Activated CD4-positive, CD25-positive, alpha-beta regulatory T cell (primary cell): Measurements from ENCODE around the gene SURF6.

Source experiments
- DNase-seq, 4 experiments: peaks; one replicate each; lab custom pipeline; 2025; lab: John Stamatoyannopoulos, UW

SURF6 gene

DNA sequence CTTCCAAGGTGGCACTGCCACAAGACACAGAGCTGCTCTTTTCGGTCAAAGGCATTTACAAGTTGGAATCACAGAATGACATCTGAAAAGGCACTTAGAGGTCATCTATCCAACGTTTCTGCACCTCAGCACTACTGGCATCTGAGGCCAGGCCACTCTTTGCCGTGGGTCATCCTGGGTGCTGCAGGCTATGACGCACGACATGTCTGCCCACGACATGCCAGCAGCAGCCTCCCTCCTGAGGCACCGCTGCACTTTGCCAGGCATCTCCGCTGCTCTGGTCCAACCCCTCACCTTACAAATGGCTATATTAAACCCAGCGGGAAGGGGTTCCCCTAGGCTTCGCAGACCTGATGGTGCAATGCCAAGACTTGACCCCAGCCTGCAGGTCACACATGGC, 31.8 kb upstream of the SURF6 start:
- DNase-seq = no peak

DNA sequence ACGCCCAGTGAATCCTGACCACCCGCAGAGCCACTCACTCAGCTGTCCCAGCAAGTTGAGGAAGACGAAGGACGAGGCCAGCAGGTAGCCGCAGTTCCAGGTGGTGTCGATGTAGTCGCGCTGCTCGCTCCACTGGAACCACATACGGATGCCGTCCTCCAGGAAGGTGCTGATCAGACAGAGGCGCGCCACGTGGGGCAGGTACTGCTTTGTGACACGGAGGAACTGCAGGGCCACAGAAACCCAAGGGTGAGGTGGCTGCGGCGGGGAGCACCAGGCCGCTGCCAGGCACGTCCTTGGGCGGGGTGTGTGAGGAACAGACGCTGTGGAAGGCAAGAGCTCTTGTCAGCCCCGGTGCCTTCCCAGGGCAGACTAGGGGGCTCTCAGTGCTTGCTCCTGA, 31.2 kb upstream of the SURF6 start:
- no peak for DNase-seq

DNA sequence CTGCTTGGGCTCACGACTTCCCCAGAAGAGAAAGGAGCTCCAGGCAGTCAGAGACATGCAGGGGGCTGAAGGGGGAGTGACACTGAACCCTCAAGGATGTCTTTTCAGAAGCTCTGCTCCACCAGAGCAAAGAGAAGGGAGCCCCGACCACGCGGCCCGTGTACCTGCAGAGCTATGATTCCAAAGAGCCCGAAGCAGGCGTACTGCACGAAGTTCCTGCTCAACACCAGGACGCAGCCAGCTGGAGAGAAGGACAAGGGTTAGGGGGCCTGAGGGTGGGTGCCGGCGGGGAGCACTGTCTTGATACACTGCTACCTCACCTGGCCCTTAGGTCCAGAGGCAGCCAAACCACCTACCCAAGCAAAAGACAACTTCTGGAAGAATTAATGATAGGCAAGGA, 30.4 kb upstream of the SURF6 start:
- DNase-seq = no peak

DNA sequence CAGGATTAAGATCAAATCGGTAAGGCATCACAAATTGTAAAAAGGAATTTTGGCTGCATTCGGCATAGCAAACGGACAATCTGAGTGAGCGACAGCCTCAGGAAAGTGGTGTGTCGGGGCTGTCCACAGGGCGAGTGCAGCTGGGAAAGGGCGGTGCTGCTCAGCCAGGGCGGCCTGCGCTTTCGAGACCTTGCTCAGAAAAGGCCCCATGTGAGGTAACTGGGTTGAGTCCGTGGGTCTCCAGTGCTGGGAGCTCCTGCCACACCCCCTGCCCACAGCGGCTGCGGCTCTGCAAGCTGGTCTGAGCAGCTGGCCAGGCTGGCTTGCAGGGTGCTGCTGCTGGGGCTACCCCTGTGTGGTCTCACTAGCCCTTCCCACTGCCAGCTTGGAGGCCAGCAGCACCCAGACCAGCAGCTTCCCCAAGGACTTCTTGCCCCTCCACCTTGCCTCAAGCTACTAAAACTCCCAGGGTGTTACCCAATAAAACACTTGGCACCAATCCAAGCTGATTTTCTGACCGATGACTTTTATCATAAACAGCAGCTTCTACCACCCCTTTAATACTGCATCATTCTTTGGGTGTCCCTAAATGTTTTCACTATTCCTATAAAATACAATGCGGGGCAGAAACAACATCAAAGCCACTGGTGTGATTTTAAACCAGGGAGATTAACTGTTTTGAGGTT, 26.5 kb upstream of the SURF6 start:
- DNase-seq = no peak

DNA sequence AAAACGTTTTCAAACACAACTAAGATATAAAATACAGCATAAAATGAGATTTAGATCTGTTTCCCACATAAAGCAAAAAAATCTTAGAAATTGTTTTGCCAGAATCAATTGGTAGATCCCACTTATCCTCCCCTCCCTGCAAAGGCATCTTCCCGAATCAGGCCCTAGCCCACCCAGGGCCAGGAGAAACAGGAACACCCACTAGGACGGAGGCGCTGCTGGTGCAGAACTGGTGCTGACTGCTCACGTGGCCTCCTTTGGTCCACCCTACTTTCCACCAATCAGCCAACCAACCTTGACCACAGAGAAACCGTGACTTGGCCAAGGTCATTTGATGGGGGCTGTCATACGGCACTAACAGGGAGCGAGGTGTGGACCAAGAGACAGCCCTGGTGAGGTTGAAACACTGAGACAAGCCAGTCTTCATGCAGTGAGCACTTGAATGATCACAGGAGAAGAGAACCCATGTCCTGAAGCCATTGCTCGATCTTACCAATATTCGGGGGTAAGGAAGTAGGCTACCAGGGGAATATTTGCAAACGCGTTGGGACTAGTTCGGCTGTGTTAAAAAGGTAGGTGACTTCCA, 25.6 kb upstream of the SURF6 start:
- no peak for DNase-seq

DNA sequence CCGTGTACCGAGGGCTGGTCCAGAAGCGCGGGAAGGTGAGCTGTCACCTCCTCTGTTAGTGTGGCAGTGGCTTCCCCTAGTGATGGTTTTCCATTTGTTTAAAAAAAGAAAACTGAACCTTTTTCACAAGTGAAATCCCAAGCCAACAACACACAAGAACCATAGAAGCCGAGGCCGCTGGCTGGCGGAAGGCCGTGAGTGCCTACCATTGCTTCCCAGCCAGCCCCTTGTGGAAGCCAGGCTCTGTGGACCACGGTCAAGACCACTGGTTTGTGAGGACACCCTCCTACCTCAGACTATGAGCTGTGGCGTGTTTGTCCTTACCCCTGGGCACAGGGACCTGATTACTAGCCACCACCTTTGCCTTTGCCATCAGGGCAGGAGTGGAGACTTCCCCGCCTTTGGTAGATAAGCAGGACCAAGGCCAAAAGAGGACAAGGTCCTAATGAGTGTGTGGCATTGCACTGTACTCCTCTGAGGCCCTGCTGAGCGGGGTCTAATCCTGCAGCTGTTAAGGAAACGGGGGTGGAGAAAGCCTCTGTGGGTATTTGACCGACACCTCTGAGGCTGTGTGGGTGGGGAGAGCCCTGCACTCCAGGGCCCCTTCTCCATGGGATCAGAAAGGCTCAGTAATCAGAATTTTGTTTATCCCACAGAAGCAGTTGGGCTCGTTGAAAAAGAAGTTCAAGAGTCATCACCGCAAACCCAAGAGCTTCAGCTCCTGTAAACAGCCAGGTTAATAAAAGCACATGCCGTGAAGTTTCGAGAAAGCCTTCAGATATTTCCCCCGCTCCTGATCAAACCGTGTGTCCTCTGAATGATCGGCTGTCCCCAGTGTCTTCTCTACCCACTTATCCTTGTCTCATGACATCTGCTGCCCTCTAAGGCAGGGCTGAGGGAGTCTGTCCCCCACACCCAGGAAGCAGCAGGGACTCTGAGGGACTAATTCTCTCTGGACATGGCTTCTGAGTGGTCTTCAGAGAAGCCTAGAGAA, 24.7 kb upstream of the SURF6 start:
- DNase-seq = no peak

DNA sequence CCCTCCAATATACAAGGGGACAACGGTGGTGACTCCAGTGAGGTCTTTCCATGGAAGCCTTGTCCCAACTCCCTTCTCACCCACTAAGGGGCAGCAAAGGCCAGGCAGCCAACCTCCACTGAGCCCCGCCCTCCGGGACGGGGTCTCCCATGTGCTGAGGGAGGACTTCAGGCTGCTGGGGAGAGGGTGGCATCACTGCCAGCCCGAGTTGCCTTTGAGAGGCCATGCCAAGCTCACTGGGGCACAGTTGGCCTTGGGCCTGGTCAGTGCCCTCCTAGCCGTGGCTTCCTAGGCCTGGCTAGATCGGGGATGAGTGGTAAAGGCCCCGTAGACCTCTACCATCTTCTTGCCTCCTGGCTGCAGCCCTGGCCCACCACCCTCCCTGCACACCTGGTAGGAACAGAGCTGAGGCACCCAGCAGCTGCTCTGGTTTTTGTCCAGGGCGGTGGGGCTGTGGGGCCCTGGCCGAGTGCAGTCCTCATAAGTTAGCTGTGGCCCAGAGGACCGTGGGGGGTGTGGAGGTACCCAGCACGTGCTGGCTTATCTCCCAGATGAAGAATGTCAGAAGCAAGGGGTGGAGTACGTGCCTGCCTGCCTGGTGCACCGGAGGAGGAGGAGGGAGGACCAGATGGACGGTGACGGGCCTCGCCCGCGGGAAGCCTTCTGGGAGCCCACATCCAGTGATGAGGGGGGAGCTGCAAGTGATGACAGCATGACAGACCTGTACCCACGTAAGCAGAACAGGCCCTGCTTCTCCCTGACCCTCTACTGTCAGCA, 23.6 kb upstream of the SURF6 start:
- DNase-seq = no peak

DNA sequence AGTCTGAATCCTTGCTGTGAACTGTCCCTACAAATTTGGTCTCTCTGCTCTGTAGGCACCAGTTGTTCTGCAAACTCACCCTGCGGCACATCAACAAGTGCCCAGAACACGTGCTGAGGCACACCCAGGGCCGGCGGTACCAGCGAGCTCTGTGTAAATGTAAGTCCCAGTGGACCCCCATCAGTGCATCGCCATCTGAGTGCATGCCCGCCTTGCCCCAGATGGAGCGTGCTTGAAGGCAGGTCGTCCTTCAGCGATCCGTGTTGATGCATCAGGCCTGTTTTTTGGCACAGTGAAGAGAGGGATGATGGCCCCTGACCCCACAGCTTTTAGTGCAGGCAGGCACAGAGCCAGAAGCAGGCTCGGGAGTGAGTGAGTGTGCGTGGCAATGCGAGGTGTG, 21.7 kb upstream of the SURF6 start:
- DNase-seq = no peak

DNA sequence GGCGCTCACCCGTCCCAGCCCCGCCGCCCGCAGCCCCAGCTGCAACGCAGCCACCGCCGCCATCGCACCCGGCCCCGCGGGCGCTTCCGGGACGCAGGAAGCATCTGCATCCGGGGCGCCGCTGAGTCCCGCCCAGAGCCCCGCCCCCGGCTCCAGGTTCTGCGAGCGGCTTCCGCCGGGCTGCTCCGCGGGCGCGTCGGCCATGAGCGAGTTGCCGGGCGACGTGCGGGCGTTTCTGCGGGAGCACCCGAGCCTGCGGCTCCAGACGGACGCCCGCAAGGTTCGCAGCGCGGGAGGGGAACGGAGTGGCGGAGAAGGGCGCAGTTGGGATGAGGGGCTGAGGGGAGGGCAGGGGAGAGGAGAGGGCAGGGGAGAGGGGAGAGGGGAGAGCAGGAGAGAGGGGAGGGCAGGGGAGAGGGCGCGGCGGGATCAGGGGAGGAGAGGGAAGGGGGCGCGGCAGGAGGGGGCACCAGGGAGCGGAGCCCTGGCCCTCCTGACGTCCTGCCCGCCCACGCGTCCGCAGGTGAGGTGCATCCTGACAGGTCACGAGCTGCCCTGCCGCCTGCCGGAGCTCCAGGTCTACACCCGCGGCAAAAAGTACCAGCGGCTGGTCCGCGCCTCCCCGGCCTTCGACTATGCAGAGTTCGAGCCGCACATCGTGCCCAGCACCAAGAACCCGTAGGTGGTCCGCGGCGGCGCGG, 20.6 kb upstream of the SURF6 start, which contains the start of the genes SURF1 and SURF2:
Gene SURF1, minus strand, starts transcription at position 97 of the 701 bp plus-strand sequence. Its CDS starts 34 bp downstream, at position 63.
Gene SURF2, plus strand, starts transcription at position 160 of the 701 bp plus-strand sequence. Its CDS starts 43 bp downstream, at position 203.
- DNase-seq = peak; percentile 77 to 91 (median 85)

DNA sequence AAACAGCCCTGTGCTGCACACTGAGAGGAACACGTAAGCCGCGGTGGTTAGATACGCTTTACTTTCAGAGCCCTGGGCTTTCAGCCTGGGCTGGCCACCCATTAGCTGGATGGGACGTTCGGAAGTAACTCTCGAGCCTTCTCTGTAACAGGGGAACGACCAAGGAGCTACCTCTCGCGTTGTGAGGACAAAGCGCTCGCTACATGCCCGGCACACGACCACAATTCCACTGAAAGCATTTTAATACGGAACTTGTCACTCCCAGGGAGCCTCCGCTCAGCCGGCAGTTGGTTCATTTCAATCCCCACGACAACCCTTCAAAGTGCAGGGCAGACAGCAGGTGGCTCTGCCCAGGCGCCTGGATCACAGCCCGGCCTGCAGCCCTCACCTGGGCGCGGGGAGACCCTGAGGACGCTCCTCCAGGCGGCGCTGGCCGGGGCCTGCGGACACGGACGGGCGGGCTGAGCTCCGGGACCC, 19.9 kb upstream of the SURF6 start:
- DNase-seq = no peak

DNA sequence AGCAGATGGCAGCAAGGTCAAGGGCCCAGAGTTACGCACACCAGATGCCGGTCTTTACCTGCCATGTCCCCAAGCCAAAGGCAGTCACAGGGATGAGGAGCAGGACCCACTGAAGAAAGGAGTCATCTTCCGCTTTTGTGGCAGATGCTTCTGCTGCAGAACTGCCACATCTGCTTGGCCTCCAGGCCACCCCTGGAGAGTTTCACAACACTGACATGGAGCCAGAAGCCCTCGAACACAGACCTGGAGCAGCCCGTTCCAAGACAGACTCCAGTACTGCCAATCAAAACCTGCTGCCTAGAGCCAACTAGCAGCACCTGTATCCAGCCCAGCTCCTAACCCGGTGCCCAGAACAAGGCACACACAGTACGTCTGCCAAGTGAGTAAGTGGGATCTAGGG, 18.8 kb upstream of the SURF6 start:
- DNase-seq = no peak

DNA sequence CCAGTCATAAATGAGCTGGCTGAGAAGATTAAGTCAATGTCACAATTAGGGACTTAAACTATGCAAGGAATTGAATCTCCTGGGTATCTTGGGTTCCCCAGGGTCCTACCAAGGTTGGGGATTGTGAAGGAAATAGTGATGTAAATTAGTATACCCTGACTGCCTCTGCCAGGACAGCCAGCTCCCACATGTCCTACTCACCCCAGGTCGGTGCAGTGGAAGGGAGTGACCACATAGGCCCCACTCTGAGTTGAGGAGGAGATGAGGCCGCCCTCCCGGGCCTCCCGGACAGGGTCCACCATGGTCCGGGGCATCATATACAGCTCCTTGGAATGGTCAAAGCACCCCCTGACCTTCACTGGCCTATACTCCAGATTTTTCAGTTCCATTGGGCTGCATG, 17.6 kb upstream of the SURF6 start:
- DNase-seq = no peak

DNA sequence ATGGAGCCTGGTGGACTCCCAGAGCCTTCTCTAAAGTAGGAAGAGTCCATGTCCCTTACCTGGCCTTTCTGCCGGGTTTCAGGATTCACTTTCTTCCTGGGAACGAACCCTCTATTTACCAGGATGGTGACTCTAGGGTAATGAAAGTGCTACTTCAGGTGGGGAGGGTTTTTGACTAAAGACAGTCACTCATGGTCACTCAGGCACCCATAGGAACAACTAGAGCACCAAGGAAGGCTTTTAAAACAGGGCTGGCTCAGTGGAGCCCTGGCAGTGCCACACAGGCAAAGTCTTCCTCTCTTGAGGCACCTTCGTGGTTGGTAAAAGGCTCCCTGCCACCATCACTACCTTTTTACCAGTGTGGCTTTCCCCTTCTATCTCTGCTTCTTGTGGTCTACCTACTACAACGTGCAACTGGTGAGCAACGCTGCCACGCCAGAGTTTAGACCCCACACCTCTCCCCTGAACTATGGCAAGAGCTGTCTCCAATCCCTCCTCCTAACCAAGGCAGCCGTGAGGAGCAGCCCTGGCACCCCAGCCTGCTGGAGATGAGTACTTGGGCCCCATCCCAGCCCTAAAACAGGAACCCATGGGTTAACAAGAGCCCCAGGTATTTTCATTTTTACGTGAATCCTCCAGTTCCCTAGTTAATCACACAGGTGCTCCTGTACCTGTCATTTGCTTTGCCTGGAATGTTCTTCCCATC, 16.8 kb upstream of the SURF6 start:
- DNase-seq = no peak

DNA sequence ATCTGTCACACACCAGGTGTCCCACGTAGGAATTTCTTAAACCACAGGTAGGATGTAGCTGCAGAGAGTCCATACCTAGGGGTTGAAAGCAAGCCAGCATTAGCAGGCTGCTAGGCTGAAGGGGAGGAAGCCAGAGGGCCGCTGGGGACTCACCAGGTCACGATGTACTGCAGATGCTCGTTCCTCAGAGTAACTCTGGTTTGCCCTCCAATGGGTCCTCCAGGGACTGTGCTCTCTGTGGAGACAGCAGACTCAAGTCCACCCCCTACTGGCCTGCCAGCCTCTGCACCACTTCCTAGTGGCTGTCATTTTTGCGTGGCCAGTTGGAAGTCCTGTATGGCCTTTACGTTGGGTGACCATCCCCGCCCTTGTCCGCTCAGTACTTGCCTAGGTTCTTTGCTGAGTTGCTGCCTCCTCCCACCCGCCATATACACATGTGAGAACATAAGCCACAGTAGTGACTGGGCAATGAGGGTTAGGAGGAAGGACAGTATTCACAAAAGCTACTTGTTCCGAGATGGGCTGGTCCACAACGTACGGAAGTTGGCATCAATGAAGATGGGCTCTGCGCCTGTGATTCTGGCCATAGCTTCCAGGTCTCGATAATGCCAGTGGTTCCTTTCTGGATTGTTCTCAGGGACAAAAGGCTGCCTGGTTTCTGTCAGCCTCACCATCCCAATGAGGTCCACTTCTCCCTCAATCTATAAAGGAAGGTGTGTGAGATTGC, 16.1 kb upstream of the SURF6 start:
- DNase-seq = no peak

DNA sequence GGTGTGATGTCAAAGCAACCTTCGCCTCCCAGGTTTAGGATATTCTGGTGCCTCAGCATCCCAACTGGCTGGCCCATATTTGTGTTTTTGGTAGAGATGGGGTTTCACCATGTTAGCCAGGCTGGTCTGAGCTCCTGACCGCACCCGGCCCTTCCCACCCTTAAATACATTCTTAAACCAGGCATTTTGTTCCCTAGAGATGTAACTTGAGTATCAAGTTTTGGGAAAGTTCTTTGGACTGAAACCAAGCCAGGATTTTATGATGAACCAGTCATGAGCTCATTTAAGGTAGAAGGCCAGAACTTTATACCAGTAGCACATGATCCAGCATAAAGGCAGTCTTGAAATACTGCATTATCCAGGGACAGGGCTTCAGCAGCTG, 15.5 kb upstream of the SURF6 start:
- no peak for DNase-seq

DNA sequence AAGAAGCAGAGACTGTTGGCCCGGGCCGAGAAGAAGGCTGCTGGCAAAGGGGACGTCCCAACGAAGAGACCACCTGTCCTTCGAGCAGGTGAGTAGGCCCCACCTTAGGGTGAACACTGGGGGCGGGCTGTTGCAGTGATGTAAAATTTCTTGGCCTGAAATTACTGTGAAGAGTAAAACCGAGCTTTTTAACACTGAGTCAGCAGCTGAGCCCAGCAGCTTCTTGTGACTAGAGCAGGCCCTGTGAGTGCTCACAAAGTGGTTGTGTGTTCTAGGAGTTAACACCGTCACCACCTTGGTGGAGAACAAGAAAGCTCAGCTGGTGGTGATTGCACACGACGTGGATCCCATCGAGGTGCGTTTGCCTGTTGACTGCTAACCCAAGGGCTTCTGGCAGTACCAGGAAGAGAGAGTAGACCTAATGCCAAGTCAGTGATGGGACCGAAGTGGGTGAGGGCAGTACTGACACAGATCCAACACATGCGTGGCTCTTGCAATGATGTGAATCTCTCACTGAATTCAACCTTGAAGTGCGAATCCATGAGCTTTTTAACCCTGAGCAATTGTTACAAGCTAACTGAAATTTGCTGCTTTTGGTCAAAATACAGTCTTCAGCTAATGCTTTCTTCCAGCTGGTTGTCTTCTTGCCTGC, 14.1 kb upstream of the SURF6 start:
- DNase-seq = no peak

DNA sequence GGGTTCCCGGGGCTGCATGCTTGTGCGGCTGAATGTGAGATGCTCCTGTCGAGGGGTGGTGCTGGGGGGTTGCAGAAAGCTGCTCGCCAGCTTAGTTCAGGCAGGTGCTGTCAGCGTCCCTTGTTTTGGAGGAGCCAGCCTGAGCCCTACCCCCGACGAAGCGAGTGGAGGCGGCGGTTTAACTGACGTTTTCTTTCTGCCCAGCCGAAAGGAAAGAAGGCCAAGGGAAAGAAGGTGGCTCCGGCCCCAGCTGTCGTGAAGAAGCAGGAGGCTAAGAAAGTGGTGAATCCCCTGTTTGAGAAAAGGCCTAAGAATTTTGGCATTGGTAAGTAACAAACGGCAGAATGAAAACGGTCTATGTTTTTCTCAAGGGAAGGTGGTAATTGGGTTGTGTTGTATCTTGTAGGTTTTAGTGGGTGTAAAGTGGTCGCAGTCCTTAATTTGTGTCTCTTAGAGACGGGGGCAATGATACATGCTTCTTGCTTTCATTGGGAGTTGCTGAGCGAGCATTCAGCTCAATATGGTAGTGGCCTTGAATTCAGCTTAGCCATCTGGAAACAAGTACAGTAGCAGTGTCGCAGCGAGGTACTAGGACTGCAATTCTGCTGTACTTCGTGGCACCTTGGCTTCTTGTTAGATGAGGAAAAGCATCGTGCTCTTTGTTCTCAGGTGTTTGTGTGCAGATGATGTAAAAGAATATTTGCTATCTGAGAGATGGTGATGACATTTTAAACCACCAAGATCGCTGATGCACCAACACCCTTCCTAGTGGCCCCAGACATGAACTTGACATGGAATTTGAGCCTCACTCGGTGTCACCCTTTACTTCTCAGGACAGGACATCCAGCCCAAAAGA, 13.0 kb upstream of the SURF6 start:
- no peak for DNase-seq

DNA sequence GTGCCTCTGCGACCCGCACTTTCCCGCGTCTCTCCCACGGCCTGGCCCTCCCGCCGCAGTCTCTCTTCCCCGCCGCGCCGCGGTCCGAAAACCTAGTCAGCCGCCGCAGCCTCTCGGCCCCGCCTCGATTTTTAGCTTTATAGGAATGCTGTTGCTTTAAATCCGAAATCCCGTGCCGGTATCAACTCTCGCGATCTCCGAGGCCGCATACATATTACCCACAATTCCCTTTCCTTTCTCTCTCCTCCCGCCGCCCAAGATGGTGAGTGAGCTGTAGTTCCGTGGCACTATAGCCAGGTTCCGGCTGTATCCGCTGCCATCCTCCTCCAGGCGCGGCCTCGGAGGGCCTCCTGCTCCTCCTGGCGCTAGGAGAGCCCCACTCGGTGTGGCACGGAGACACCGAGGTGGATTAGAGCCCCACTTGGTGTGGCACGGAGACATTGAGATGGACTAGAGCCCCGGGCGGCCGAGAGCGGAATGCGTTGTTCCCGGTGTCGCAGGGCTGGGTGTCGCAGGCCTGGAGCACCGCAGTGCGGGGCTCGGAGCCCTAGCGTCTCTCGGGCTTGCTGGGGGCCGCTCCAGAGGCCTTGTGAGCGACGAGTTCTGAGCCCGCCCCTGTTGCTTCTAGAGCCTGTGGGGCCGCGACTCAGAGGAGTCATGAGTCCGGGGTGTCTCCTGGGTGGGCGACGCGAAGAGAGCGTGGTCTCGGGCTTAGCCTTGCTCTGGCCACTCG, 12.2 kb upstream of the SURF6 start, which contains the start of the genes MED22 and RPL7A:
Gene MED22, minus strand, starts transcription at position 147 of the 733 bp plus-strand sequence. CDS start 1,469 bp downstream, outside the sequence.
Gene RPL7A, plus strand, starts transcription at position 234 of the 733 bp plus-strand sequence. Its CDS starts 26 bp downstream, at position 260.
- peak; percentile 74 to 84 (median 79) for DNase-seq
